IMR-90 (cell line): ENCODE data around the gene NFATC1. TPM values are rescaled to one million over a fixed set of nuclear protein-coding genes. Genes with fewer than 3 reads are reported as not detected.

ENCODE experiments used
- ATAC-seq: fragments of 200-7000 bp; cut with Tn5 transposase; 2 replicates; pipeline ENCODE4 v1.9.1; 2020; ENCODE audit warnings: low read depth, mild to moderate bottlenecking, moderate library complexity
- BruUV-seq: library from RNA; stranded (reverse); fragments of 400-500 nt; replicated peaks from 2 replicates; lab custom pipeline; 2021; lab: Mats Ljungman, UMichigan
- CTCF ChIA-PET: fragments of 300-600 bp; formaldehyde crosslinking; extraction: SDS; loops from one replicate; lab custom pipeline; 2021; ENCODE audit warnings: antibody characterized with exemption; lab: Yijun Ruan, JAX
- POLR2A ChIA-PET: fragments of 300-600 bp; sonication (Branson Sonifier 250); formaldehyde crosslinking; loops from one replicate; lab custom pipeline; 2022; ENCODE audit warnings: antibody characterized with exemption; ENCODE audit not compliant: unreplicated experiment; lab: Charles Lee
- DNase-seq: peaks from one replicate; pipeline ENCODE4 v3.0.0; 2013
- H2AFZ ChIP-seq: replicated peaks from 2 replicates; pipeline ENCODE3; 2013; ENCODE audit warnings: low read length, mild to moderate bottlenecking; ENCODE audit not compliant: poor library complexity
- H2AK5ac ChIP-seq: 2 replicates; pipeline ENCODE4 v1.6.1; 2013; ENCODE audit warnings: low read depth, low read length, inconsistent platforms
- H2AK9ac ChIP-seq: replicated peaks from 2 replicates; pipeline ENCODE3; 2013; ENCODE audit warnings: mild to moderate bottlenecking, low read depth, low read length, moderate library complexity; ENCODE audit not compliant: poor library complexity
- H2BK120ac ChIP-seq: 2 replicates; pipeline ENCODE4 v1.6.1; 2013; ENCODE audit warnings: low read depth, low read length, inconsistent platforms
- H2BK15ac ChIP-seq: 3 replicates; pipeline ENCODE4 v1.6.1; 2013; ENCODE audit warnings: low read depth, low read length, inconsistent platforms
- H2BK20ac ChIP-seq: 2 replicates; pipeline ENCODE4 v1.6.1; 2013; ENCODE audit warnings: low read depth, mild to moderate bottlenecking, inconsistent platforms, low read length, moderate library complexity
- H2BK5ac ChIP-seq: 2 replicates; pipeline ENCODE4 v1.6.1; 2013; ENCODE audit warnings: mild to moderate bottlenecking, low read depth, low read length, inconsistent platforms; ENCODE audit not compliant: poor library complexity, severe bottlenecking
- H3K14ac ChIP-seq: replicated peaks from 2 replicates; pipeline ENCODE4 v1.6.1; 2013; ENCODE audit warnings: low read depth, low read length, inconsistent platforms
- H3K18ac ChIP-seq: 2 replicates; pipeline ENCODE4 v1.6.1; 2013; ENCODE audit warnings: low read depth, low read length, control low read depth
- H3K23ac ChIP-seq: 2 replicates; pipeline ENCODE4 v1.6.1; 2013; ENCODE audit warnings: low read depth, low read length, inconsistent platforms
- H3K27ac ChIP-seq: 2 replicates; pipeline ENCODE4 v1.5.1; 2013; ENCODE audit warnings: mild to moderate bottlenecking, control low read depth, low read length; ENCODE audit not compliant: insufficient read depth
- H3K27me3 ChIP-seq: 2 replicates; pipeline ENCODE4 v1.6.1; 2013; ENCODE audit warnings: low read length; ENCODE audit not compliant: control insufficient read depth, insufficient read depth
- H3K36me3 ChIP-seq: 2 replicates; pipeline ENCODE4 v1.6.1; 2013; ENCODE audit warnings: low read length, mixed read lengths; ENCODE audit not compliant: control insufficient read depth, insufficient read depth
- H3K4ac ChIP-seq: 2 replicates; pipeline ENCODE4 v1.6.1; 2013; ENCODE audit warnings: low read depth, low read length, inconsistent platforms
- H3K4me1 ChIP-seq: 2 replicates; pipeline ENCODE4 v1.6.1; 2013; ENCODE audit warnings: low read length, mixed read lengths; ENCODE audit not compliant: control insufficient read depth, insufficient read depth
- H3K4me2 ChIP-seq: 2 replicates; pipeline ENCODE4 v1.6.1; 2013; ENCODE audit warnings: low read depth, mild to moderate bottlenecking, control low read depth, low read length, moderate library complexity
- H3K4me3 ChIP-seq: 2 replicates; pipeline ENCODE4 v1.5.1; 2013; ENCODE audit warnings: low read depth, mild to moderate bottlenecking, control low read depth, low read length, moderate library complexity; ENCODE audit not compliant: insufficient read depth
- H3K56ac ChIP-seq: 2 replicates; pipeline ENCODE4 v1.6.1; 2013; ENCODE audit warnings: low read length, inconsistent platforms; ENCODE audit not compliant: insufficient read depth; ENCODE audit errors: extremely low read depth
- H3K79me1 ChIP-seq, 2 experiments: 2 replicates each; pipeline ENCODE4 v1.6.1; 2013; ENCODE audit warnings: low read length in 2 of 2, inconsistent platforms in 1 of 2, low read depth in 1 of 2
- H3K9ac ChIP-seq: 2 replicates; pipeline ENCODE4 v1.6.1; 2013; ENCODE audit warnings: low read depth, low read length, control low read depth
- H3K9me1 ChIP-seq: 2 replicates; pipeline ENCODE4 v1.6.1; 2013; ENCODE audit warnings: low read length, inconsistent platforms; ENCODE audit not compliant: insufficient read depth
- H3K9me3 ChIP-seq: 2 replicates; pipeline ENCODE4 v1.6.1; 2013; ENCODE audit warnings: low read length; ENCODE audit not compliant: control insufficient read depth, insufficient read depth
- H4K20me1 ChIP-seq: 2 replicates; pipeline ENCODE4 v1.6.1; 2013; ENCODE audit warnings: low read length, inconsistent platforms; ENCODE audit not compliant: insufficient read depth
- H4K5ac ChIP-seq: 2 replicates; pipeline ENCODE4 v1.6.1; 2013; ENCODE audit warnings: mild to moderate bottlenecking, low read depth, low read length, control low read depth
- H4K8ac ChIP-seq, 2 experiments: 2 replicates each; pipeline ENCODE4 v1.6.1; 2013; ENCODE audit warnings: low read depth in 2 of 2, low read length in 2 of 2, control low read depth in 1 of 2, inconsistent platforms in 1 of 2
- H4K91ac ChIP-seq: 2 replicates; pipeline ENCODE4 v1.6.1; 2013; ENCODE audit warnings: low read depth, low read length, inconsistent platforms; ENCODE audit not compliant: insufficient read depth
- CEBPB ChIP-seq: IDR thresholded peaks from 2 replicates; pipeline ENCODE4 v1.6.1; 2012; ENCODE audit warnings: low read depth, low read length, improper control_type of control experiment
- CTCF ChIP-seq: conservative IDR thresholded peaks from 2 replicates; pipeline ENCODE4 v1.5.1; 2012; ENCODE audit warnings: mild to moderate bottlenecking, low read depth, low read length, improper control_type of control experiment
- ELK1 ChIP-seq: fragments of 150-350 bp; IDR thresholded peaks from 2 replicates; pipeline ENCODE4 v1.6.1; 2016; ENCODE audit warnings: low read depth, mild to moderate bottlenecking, low read length, moderate library complexity, borderline replicate concordance
- FOS ChIP-seq: fragments of 150-350 bp; IDR thresholded peaks from 2 replicates; pipeline ENCODE4 v1.6.1; 2016; ENCODE audit warnings: low read depth, low read length
- MXI1 ChIP-seq: IDR thresholded peaks from 2 replicates; pipeline ENCODE4 v1.6.1; 2012; ENCODE audit warnings: low read depth, mild to moderate bottlenecking, low read length, moderate library complexity, borderline replicate concordance
- WGBS, 2 experiments: methylation state at CpG; one replicate each; pipeline versions ENCODE4 v1.1.5 to v1.1.7; 2013; ENCODE audit warnings: missing lambda C conversion rate in 2 of 2; ENCODE audit not compliant: insufficient read length in 1 of 2; ENCODE audit errors: extremely low coverage in 2 of 2; 5-methylcytosine and 5-hydroxymethylcytosine counted together
- dilution Hi-C: fragments of 300-500 bp; cut with HindIII; formaldehyde crosslinking; loops from one replicate; pipeline ENCODE4 v1.14.3; 2018; ENCODE audit warnings: low sequenced_read_pairs; ENCODE audit not compliant: unreplicated experiment
- in situ Hi-C: fragments of 300-500 bp; cut with MboI; formaldehyde crosslinking; loops from 3 replicates; pipeline ENCODE4 v1.14.3; 2019; ENCODE audit warnings: low sequenced_read_pairs, inconsistent platforms, mixed read lengths
- intact Hi-C: fragments of 100-400 bp; cut with micrococcal nuclease; formaldehyde crosslinking; loops from 2 replicates; pipeline ENCODE4 v1.10.0; 2022
- polyA plus RNA-seq, 3 experiments: library from polyadenylated mRNA; depleted of rRNA; stranded (reverse); fragments of >200 nt; gene quantifications; 2 replicates each; pipeline ENCODE4 v1.2.3, GENCODE V29; 2012; ENCODE audit warnings: low replicate concordance in 1 of 3
- total RNA-seq: library from RNA; depleted of rRNA; stranded (reverse); fragments of >200 nt; gene quantifications from 2 replicates; pipeline ENCODE4 v1.2.3, GENCODE V29; 2012

The NFATC1 gene
- total and polyA plus RNA-seq, 2 of the 4 experiments (the other 2 are of a cell fraction): 0.36 to 1.8 TPM

- no peak overlapping the region for H2BK15ac ChIP-seq
- H4K8ac ChIP-seq: no peak overlapping the region
- BruUV-seq: no TSS peak
- H3K9me1 ChIP-seq: no peaks in the 10 kb centered on the region
- no peaks in the 10 kb centered on the region for H3K4me1 ChIP-seq
- no peak overlapping the region for H2AK5ac ChIP-seq
- no peak overlapping the region for H3K27ac ChIP-seq
- H3K4ac ChIP-seq: no peak overlapping the region
- no peaks in the 10 kb centered on the region for H3K9me3 ChIP-seq
- H3K4me3 ChIP-seq: no peak overlapping the region
- H2AFZ ChIP-seq: no peak overlapping the region
- H3K36me3 ChIP-seq: no peaks in the 10 kb centered on the region; the same call in 1 of the 2 replicates
- POLR2A ChIA-PET: no interaction called here
- H4K20me1 ChIP-seq: no peaks in the 10 kb centered on the region; the same call in 1 of the 2 replicates
- H3K79me1 ChIP-seq: no peaks in the 10 kb centered on the region
- no peak overlapping the region for H3K23ac ChIP-seq
- CTCF ChIA-PET: no interaction called here
- TF ChIP-seq FOS (no peak), ELK1 (no peak), CEBPB (no peak), CTCF (no peak), MXI1 (no peak)
- no peak for DNase-seq
- H4K91ac ChIP-seq: no peak overlapping the region
- no peak overlapping the region for H4K5ac ChIP-seq
- no peak overlapping the region for H3K14ac ChIP-seq
- no peak overlapping the region for H2AK9ac ChIP-seq
- H3K27me3 ChIP-seq: no peaks in the 10 kb centered on the region
- no peak for ATAC-seq
- dilution Hi-C loops: no loop called here
- 89% methylated on average over 19 of the region's 36 CpGs; no CpG with 5 or more reads in 1 of the 2 experiments for whole genome bisulfite sequencing, 2 experiments
- H3K9ac ChIP-seq: no peak overlapping the region
- no peak overlapping the region for H2BK20ac ChIP-seq
- H3K18ac ChIP-seq: no peak overlapping the region
- intact Hi-C loops: no loop called here
- no peak overlapping the region for H3K4me2 ChIP-seq
- H2BK120ac ChIP-seq: no peak overlapping the region
- no peak overlapping the region for H2BK5ac ChIP-seq
- in situ Hi-C loops: no loop called here
- no peak overlapping the region for H3K56ac ChIP-seq
Measured at GRCh38 chr18:79438089-79438897, 42.6 kb downstream of the NFATC1 start.
